Left renal pelvis (tissue), 4 donors: ENCODE data around the gene C3orf20. TPM values are rescaled to one million over a fixed set of nuclear protein-coding genes. Genes with fewer than 3 reads are reported as not detected.
"Not testable (repeated sequence)": the region's sequence is repeated elsewhere in the genome, so short reads cannot be mapped to it uniquely, and the experiment has no call there.

Source experiments
- DNase-seq, 4 donors: peaks; one replicate each; pipeline ENCODE4 v3.0.0-alpha.2; 2013; ENCODE audit warnings: low read depth in 4 of 4, low spot score in 3 of 4
- polyA plus RNA-seq, 4 donors: library from polyadenylated mRNA; unstranded; fragments of 120-200 nt; gene quantifications; one replicate each; pipeline ENCODE4 v1.2.1, GENCODE V29; 2013; ENCODE audit not compliant: insufficient read length in 4 of 4

Gene C3orf20
- polyA plus RNA-seq, 4 donors, result 0.10 to 0.52 (median 0.18) TPM

DNA sequence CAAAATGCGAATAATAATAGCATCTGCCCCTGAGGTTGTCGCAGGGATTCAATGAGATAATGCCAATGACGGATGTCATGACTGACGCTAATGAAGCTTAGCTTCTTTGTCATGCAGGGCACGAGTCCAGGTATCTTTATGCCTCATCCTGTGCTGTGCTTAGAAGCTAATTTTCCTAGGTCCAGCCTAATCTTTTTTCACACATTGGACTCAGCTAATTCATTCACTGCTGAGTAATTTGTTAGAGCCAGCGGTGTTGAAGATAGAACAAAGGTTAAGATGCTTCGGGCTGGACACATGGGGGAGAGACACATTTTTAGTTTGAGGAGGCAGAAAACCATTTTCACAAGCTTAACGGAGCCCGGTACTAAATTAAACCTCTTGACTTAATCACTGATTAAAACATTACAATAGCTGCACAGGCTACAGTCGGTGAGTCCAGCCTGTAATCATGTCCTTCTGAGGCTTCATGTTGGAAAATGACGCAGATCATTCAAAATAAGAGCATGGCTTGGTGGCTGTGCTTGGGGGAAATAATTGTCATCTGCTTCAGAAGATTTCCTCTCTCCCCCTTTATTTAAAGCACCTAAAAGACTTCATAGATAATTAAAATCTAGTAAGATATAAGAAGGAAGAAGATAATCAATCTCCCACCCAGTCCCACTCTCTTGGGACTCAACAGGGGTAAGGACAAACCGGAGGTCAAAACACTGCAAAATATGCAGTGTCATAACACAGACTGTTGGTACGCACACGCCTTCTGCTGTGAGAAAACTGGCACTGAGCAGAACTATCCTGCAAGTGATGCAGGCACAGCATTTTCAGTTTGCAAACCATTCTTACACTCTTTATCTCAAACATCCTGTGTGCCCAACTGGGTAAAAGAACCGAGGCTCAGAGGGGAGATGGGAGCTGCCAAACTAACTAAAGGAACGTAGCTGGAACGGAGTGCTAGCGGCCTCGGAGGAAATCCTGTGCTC is 26.7 kb upstream of the C3orf20 start:
- DNase-seq, result no peak

DNA sequence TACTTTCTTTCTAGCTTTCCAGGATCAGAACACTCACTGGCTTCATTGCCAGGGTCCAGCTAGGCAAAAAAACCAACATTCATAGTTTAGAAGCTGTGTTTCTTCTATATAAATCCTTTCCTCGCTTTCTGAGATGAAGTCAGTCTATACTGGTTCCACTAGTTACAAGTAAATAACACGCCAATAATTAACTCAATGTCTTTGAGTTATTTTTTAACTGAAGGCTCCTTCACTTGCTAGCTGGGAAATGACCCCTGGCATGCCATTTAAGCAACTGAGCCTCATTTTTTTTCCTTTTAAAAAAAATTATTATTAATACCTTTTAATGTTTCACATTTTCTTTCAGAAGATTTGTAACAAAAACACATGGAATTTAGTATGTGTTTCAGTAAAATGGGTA is 25.5 kb upstream of the C3orf20 start:
- peak in 1 of 4 donors; percentile 45 for DNase-seq

GRCh38 chr3:14650193-14650592 is 24.7 kb upstream of the C3orf20 start:
- no peak for DNase-seq

DNA sequence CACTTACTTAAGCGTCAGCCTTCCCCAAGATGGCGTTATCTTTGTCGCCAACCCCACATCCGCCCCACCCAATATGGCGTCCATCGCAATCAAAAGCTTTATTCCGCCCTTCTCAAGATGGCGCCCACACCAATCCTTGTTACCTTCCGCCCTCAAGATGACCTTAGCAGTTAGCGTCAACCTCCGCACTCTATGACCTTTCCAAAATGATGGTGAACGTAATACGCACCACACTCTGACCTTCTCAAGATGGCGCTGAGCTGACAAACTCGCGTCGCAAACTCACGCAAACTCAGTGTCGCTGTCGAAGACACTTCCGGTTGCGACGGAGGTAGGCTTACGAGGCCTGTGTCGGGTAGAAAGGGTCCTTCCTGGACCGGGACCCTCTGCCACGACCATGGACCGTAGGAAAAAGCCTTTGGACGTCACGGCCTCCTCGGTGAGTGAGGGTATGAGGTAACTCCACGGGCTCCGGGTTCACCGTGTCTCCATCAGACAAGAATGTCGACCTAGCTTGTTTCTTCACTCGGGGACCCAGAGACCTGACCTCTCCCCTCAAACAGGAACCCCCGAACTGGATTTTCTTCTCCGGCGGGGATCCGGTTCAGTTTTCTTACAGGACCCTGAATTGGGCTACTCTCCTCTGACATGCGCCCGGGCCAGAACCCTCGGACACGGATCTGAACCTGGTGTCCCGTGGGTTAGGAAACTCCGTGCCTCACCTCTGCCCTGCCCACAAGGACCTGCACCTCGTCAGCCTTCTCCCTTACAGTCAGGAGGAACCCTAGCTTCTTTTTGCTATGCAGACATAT is 23.3 kb upstream of the C3orf20 start, which contains the start of gene CCDC174:
Gene CCDC174 (plus strand): TSS at position 323 of the 812 bp plus-strand sequence. CDS start 75 bp downstream, at position 398.
- DNase-seq, result peak; percentile 98

DNA sequence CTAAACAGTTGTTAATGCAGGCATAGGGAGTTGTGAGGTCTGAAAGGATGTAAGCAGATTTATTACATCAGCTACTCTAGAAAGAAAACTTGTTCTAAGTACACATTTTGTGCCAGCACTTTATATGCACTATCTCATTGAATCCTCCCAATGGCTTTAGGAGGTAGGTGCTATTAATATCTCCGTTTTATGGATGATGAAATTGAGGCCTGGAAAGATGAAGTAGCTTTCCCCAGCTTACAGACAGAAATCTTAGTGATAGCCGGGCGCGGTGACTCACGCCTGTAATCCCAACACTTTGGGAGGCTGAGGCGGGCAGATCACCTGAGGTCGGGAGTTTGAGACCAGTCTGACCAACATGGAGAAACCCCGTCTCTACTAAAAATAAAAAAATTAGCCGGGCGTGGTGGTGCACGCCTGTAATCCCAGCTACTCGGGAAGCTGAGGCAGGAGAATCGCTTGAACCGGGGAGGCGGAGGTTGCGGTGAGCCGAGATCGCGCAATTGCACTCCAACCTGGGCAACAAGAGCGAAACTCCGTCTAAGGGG is 22.5 kb upstream of the C3orf20 start:
- not testable (repeated sequence) for DNase-seq

- DNase-seq, result no peak
Measured at GRCh38 chr3:14657579-14657978, 17.4 kb upstream of the C3orf20 start.

GRCh38 chr3:14658978-14659377 is 16.0 kb upstream of the C3orf20 start:
- no peak for DNase-seq

DNA sequence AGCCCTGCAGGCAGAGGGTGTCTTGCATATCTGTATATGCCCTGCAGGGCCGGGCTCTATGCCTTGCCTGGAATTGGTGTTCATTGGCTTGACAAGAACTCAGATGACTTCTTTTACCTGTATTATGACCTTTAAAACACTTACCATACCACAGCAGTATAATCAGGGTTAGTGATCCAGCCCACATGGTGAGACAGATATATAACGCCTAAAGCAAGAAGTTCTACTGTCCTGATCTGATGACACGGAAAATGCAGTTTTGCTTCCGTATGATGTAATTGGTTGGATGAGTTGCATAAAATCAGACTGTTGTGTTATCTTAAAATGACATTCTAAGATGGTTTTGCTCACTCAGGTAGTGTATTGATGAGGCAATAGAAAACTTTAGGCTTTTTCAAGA is 14.0 kb upstream of the C3orf20 start:
- DNase-seq, result no peak

GRCh38 chr3:14663396-14664135 is 11.4 kb upstream of the C3orf20 start:
- DNase-seq, result no peak

- DNase-seq, result no peak
Measured at GRCh38 chr3:14664170-14664569, 10.8 kb upstream of the C3orf20 start.

DNA sequence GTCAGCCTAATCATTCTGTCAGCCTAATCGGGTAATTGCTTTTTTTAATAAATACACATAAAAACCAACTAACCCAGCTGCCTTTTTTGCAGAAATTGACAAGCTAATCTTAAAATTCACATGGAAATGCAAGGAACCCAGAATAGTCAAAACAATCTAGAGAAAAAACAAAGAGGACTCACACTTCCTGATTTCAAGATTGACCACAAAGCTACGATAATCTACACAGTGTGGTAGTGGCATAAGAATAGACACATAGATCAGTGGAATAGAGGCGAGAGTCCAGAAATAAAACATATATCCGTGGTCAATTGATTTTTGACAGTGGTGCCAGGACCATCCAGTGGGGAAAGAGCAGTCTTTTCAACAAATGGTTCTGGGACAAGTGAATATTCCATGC is 2.4 kb upstream of the C3orf20 start:
- no peak for DNase-seq

DNA sequence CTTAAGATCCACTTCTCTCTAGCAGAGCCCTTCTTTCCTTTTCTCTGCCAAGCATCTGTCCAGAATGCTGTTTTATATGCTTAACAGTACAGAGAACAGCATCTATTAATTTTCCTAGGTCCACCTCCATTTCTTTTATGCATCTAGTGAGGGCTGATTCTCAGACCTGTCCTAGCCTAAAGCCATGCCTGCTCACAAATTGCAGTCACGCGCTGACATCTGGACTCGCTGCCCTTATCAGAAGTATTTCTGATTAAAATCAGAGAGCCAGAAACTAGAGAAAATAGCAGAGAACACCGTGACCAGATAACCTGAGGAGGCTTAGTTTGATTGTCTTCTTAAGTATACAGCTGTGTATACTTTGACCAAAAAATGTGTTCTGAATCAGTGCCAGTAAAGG is 1.9 kb downstream of the C3orf20 start:
- DNase-seq, result no peak

DNA sequence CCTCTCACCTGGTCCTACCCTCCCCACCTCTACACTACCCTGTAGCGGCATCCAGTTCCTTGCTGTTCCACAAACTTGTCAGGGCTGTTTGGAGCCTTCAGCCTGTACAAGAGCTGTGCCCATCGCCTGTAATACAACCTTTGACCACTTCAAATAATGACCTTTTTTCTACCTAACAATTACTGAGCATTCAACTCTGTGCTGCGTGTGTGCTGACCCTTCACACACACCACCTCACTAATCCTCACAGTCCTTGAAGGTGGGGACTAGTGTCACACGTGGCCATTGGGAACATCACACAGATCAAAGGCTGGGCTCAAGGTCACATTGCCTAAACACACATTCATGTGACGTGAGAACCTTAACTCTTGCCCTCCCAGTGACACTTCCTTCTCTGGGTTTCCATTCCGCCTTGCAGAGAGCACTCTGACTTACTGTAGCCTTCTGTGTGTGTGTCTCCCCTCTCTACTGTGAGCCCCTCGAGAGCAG is 3.1 kb downstream of the C3orf20 start:
- no peak for DNase-seq

DNA sequence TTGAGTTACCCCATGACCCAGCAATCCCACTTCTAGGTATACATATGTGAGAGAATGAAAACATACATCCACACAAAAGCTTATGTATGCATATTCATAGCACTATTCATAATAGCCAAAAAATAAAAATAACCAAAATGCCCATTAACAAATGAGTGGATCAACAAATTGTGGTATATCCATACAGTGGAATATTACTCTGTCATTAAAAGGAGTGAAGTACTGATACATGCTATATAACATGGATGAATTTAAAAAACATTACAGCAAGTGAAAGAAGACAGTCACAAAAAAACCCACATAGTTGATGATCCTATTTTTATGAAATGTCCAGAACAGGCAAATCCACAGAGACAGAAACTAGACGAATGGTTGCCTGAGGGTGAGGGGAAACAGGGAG is 5.2 kb downstream of the C3orf20 start:
- DNase-seq, result no peak

DNA sequence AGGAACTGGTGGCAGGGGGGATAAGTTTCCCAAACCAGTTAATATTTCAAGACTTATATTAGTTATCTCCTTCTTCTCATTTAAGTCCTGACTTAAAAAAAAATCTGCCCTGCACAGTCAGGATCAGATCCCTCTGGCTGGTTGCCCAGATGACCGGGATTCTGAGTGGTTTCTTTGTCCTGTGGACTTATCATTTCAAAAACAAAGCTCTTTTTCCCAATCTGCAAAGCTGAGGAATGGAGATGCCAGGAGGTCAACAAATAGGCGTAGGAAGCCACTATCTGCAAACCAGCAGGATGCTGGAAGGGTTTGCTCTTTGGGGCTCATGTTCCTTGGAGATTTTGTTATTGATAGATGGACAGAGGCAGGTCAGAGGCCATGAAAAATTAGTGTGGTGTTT is 5.8 kb downstream of the C3orf20 start:
- no peak for DNase-seq

- no peak for DNase-seq
Measured at GRCh38 chr3:14684447-14684846, 9.5 kb downstream of the C3orf20 start.

- DNase-seq, result no peak
Measured at GRCh38 chr3:14685179-14685578, 10.2 kb downstream of the C3orf20 start.

DNA sequence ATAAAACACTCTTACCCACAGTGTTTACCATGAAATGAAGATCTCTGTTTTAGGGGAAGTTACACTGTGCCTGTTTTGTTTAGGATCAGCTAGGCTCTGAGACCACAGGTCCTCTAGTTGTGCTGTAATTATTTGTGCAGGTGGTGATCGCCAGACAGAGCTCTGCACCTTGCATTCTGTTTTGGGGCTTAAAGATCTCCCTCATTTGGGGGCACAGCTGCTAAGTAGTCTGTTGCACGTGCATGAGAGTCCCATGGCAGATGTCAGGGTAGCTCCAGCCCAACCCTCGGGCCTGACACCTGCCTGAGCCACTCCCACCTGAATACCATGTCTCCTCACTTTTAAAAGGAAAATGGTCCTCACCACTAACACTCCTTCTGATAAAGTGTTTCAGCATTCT is 12.4 kb downstream of the C3orf20 start:
- DNase-seq, result no peak

GRCh38 chr3:14688525-14688924 is 13.6 kb downstream of the C3orf20 start:
- no peak for DNase-seq

GRCh38 chr3:14689247-14689980 is 14.5 kb downstream of the C3orf20 start:
- DNase-seq, result no peak
